ENCODE results near the gene ADAP1. TPM values are rescaled to one million over a fixed set of nuclear protein-coding genes. Genes with fewer than 3 reads are reported as not detected.

The ADAP1 gene
- polyA plus RNA-seq, 3 donors, result 49.1 to 117 (median 72.2) TPM

- Histone ChIP-seq H4K20me1 (ENCODE audit: insufficient read depth, low read length) (peaks cover 99% of the 10 kb centered on the region), H3K4me2 (replicated peaks; ENCODE audit: extremely low read depth, low read length, poor library complexity, severe bottlenecking) (no peak overlapping the region), H3K36me3 (replicated peaks in 1 of 2; ENCODE audit: control insufficient read depth in 1 of 2, insufficient read depth in 2 of 2, low read length in 2 of 2) (peaks cover 78 to 86% of the 10 kb centered on the region in 2 donors), H3K79me2 (ENCODE audit: insufficient read depth, low read length) (peaks cover 7% of the 10 kb centered on the region), H3K4me1 (ENCODE audit: control insufficient read depth in 1 of 2, insufficient read depth in 2 of 2, low read length in 2 of 2) (peaks cover 9 to 12% of the 10 kb centered on the region in 2 donors), H3K27ac (ENCODE audit: low read depth in 1 of 2, low read length in 2 of 2) (no peak overlapping the region), H3K9me3 (replicated peaks in 1 of 2; ENCODE audit: control insufficient read depth in 1 of 2, insufficient read depth in 1 of 2, low read length in 2 of 2) (no peaks in the 10 kb centered on the region), H3K4me3 (replicated peaks in 1 of 3; ENCODE audit: low read depth in 2 of 3, low read length in 3 of 3) (no peak overlapping the region), H3K27me3 (ENCODE audit: control insufficient read depth in 2 of 2, insufficient read depth in 2 of 2, low read length in 2 of 2) (no peaks in the 10 kb centered on the region), H2AFZ (ENCODE audit: insufficient read depth, low read depth, low read length, poor library complexity, severe bottlenecking) (no peak overlapping the region), H3K9ac (ENCODE audit: insufficient read depth, low read length, poor library complexity, severe bottlenecking) (no peak overlapping the region)
- Mint-ChIP-seq H3K4me1 (peaks cover 16% of the 10 kb centered on the region), H3K36me3 (peaks cover 47 to 78% of the 10 kb centered on the region in 2 donors), H3K27me3 (ENCODE audit: low read depth in 3 of 3) (peaks cover 0 to 2% (median 0%) of the 10 kb centered on the region in 3 donors), H3K4me3 (no peak overlapping the region), H3K9me3 (peaks cover 0 to 4% (median 0%) of the 10 kb centered on the region in 7 donors), H3K27ac (no peak overlapping the region)
- no peak for DNase-seq
- 92% methylated on average over 18 of the region's 18 CpGs for WGBS (ENCODE audit: insufficient coverage)
- TF ChIP-seq, protein P1, sequence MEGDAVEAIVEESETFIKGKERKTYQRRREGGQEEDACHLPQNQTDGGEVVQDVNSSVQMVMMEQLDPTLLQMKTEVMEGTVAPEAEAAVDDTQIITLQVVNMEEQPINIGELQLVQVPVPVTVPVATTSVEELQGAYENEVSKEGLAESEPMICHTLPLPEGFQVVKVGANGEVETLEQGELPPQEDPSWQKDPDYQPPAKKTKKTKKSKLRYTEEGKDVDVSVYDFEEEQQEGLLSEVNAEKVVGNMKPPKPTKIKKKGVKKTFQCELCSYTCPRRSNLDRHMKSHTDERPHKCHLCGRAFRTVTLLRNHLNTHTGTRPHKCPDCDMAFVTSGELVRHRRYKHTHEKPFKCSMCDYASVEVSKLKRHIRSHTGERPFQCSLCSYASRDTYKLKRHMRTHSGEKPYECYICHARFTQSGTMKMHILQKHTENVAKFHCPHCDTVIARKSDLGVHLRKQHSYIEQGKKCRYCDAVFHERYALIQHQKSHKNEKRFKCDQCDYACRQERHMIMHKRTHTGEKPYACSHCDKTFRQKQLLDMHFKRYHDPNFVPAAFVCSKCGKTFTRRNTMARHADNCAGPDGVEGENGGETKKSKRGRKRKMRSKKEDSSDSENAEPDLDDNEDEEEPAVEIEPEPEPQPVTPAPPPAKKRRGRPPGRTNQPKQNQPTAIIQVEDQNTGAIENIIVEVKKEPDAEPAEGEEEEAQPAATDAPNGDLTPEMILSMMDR (IDR thresholded peaks at IDR 0.05), result no peak
- intact Hi-C loops (cut with micrococcal nuclease), result no loop called here
Measured at GRCh38 chr7:898460-898854, 56.0 kb downstream of the ADAP1 start.

DNA sequence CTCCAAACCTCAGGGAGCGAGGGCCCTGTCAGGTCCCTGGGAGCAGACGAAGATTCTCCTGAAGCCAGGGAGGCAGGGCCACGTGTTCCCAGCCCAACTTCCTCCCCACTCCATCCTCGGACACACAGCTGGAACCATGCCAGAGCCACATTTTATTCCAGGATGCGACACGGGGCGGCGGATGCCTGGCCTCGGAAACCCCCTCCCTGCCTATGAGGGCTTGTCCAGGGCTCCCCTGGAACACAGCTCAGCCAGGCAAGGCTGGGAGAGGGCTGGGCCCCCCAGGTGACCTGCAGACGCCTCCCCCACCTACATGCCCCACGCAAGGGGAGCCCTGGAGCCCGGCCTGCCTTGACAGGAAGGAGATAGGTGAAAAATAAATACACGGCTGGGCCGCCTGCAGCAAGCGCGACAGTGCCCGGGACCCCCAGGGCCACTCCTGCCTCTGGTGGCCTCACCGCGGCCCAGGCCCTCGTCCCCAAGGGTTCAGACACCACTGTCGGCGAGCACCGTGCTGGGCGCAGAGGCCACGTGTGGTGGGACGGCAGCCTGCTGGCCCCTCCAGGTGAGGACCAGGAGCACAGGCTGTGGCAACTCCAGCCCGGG, 56.6 kb downstream of the ADAP1 start:
- H3K4me1 Mint-ChIP-seq, result peaks cover 12% of the 10 kb centered on the region
- H3K9ac ChIP-seq (ENCODE audit: insufficient read depth, low read length, poor library complexity, severe bottlenecking), result no peak overlapping the region
- TF ChIP-seq, protein P1 (IDR thresholded peaks at IDR 0.05), result no peak
- no peak overlapping the region for H3K4me2 ChIP-seq (replicated peaks; ENCODE audit: extremely low read depth, low read length, poor library complexity, severe bottlenecking)
- peaks cover 99% of the 10 kb centered on the region for H4K20me1 ChIP-seq (ENCODE audit: insufficient read depth, low read length)
- peaks cover 9 to 12% of the 10 kb centered on the region in 2 donors for H3K4me1 ChIP-seq (ENCODE audit: control insufficient read depth in 1 of 2, insufficient read depth in 2 of 2, low read length in 2 of 2)
- H3K27ac ChIP-seq (ENCODE audit: low read depth in 1 of 2, low read length in 2 of 2), result peak overlapping the region in 1 of 2 donors; percentile 14
- WGBS (ENCODE audit: insufficient coverage), result 83% methylated on average over 23 of the region's 27 CpGs
- H3K27me3 Mint-ChIP-seq (ENCODE audit: low read depth in 3 of 3), result peaks cover 0 to 5% (median 0%) of the 10 kb centered on the region in 3 donors
- H3K79me2 ChIP-seq (ENCODE audit: insufficient read depth, low read length), result peaks cover 11% of the 10 kb centered on the region
- no peaks in the 10 kb centered on the region for H3K9me3 ChIP-seq (replicated peaks in 1 of 2; ENCODE audit: control insufficient read depth in 1 of 2, insufficient read depth in 1 of 2, low read length in 2 of 2)
- peaks cover 47 to 78% of the 10 kb centered on the region in 2 donors for H3K36me3 Mint-ChIP-seq
- H3K9me3 Mint-ChIP-seq, result peaks cover 0 to 4% (median 0%) of the 10 kb centered on the region in 7 donors
- no peak for DNase-seq
- no peak overlapping the region for H3K4me3 Mint-ChIP-seq
- intact Hi-C loops (cut with micrococcal nuclease), result no loop called here
- no peak overlapping the region for H2AFZ ChIP-seq (ENCODE audit: insufficient read depth, low read depth, low read length, poor library complexity, severe bottlenecking)
- peaks cover 79 to 86% of the 10 kb centered on the region in 2 donors for H3K36me3 ChIP-seq (replicated peaks in 1 of 2; ENCODE audit: control insufficient read depth in 1 of 2, insufficient read depth in 2 of 2, low read length in 2 of 2)
- H3K27ac Mint-ChIP-seq, result no peak overlapping the region
- H3K27me3 ChIP-seq (ENCODE audit: control insufficient read depth in 2 of 2, insufficient read depth in 2 of 2, low read length in 2 of 2), result no peaks in the 10 kb centered on the region
- H3K4me3 ChIP-seq (replicated peaks in 1 of 3; ENCODE audit: low read depth in 2 of 3, low read length in 3 of 3), result no peak overlapping the region
